Stimulated activated CD8-positive, alpha-beta memory T cell treated with anti-CD3 and anti-CD28 coated beads, Interleukin-7, amount 100 ng/mL, for 48 hours (primary cell): ENCODE results near the gene PHYKPL.
A peak's percentile ranks its signal among the peaks of the same experiment; 100 is the strongest.

Experiments used
- DNase-seq, 2 donors: peaks; one replicate each; pipeline ENCODE4 v3.0.0-alpha.2; 2020; ENCODE audit warnings: low read depth in 1 of 2; ENCODE audit errors: extremely low read depth in 1 of 2

The PHYKPL gene

DNA sequence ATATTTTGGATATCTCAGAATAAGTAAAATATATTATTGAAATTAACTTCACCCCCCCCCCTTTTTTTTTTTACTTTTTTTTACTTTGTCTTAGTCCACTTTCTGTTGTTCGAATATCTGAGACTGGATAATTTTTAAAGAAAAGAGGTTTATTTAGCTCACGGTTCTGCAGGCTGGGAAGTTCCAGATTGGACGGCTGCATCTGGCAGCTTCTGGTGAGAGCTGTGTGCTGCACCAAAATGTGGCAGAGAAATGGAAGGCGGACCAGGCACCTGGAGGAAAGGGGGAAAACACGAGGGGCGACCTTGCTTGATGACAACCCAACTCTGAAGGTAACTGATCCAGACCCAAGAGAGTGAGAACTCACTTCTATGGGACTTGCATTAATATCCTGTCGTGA is 39.8 kb downstream of the PHYKPL start:
- DNase-seq, result no peak

DNA sequence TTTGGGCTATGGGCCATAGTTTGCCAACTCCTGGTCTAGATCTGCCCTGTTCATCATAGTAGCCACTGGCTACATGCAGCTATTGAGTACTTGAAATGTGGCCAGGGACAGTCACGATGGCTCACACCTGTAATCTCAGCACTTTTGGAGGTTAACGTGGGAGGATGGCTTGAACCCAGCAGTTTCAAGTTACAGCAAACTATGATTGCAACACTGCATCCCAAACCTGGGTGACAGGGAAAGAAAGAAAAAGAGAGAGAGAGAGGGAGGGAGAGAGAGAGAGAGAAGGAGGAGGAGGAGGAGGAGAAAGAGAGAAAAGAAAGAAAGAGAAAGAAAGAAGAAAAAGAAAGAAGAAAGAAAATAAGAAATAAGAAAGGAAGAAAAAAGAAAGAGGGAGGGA is 40.4 kb downstream of the PHYKPL start:
- DNase-seq, result no peak

DNA sequence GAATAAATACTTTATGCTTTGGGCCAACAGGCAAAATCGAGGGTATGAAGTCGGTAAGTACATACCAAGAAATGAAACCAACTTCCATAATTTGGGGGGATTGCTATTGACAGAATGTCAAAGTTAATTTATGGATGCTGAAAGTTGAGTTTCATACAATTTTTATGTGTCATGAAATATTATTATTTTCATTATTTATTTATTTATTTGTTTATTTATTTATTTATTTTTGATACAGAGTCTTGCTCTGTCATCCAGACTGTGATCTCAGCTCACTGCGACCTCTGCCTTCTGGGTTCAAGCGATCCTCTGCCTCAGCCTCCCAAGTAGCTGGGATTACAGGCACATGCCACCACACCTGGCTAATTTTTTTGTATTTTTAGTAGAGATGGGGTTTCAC is 40.9 kb downstream of the PHYKPL start:
- DNase-seq, result no peak

DNA sequence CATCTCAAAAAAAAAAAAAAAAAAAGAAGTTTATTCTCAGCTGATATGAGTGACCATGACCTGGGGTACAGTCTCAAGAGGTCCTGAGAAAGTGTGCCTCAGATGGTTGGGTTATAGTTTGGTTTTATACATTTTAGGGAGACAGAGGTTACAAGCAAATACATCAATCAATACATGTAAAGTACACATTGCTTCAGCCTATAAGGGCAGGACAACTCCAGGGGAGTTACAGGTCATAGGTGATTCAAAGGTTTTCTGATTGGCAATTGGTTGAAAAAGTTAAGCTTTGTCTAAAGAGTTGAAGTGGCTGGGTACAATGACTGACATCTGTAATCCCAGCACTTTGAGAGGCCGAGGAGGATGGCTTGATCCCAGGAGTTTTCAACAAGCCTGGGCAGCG is 43.2 kb downstream of the PHYKPL start:
- no peak for DNase-seq

DNA sequence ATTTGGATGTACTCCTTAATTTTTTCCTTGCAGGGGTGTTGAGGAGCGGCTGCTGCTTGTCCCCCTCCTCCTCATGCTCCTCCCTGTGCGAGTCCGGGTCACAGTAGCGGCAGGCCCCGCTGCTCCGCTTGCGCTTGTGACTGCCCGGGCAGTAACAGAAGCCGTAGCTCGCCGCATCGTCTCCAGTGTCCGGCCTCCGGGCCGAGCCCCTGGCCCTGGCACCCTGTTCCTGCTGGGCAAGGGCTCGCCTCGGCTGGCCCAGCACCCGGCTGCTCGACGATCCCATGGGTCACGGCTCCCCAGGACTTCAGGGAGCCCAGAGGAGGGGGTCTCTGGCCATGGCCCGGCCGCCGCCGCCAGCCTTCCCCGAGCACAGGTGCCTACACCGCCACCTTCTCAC is 45.6 kb downstream of the PHYKPL start, which contains the start of gene GMCL2:
TSS of gene GMCL2 (minus strand) at position 358 of the 400 bp plus-strand sequence. CDS start at position 286, 72 bp downstream.
- no peak for DNase-seq

DNA sequence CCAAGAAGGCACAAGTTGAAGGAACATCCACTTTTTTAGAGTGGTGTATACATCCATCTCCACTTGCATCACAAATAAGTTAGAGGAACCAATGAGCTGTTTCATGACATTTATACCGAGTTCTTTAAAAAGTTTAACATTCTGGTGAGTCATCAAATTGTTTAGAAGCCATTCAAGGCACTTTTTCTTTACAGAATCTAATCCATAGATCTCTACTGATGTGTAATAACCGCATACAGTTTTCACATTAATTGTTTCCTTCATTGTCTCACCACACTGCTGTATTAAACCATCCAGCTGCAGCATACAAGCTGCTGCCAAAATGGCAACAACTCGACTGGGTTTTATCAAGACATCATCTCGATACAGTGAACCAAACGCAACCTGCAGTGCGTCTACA is 46.2 kb downstream of the PHYKPL start:
- DNase-seq, result no peak

DNA sequence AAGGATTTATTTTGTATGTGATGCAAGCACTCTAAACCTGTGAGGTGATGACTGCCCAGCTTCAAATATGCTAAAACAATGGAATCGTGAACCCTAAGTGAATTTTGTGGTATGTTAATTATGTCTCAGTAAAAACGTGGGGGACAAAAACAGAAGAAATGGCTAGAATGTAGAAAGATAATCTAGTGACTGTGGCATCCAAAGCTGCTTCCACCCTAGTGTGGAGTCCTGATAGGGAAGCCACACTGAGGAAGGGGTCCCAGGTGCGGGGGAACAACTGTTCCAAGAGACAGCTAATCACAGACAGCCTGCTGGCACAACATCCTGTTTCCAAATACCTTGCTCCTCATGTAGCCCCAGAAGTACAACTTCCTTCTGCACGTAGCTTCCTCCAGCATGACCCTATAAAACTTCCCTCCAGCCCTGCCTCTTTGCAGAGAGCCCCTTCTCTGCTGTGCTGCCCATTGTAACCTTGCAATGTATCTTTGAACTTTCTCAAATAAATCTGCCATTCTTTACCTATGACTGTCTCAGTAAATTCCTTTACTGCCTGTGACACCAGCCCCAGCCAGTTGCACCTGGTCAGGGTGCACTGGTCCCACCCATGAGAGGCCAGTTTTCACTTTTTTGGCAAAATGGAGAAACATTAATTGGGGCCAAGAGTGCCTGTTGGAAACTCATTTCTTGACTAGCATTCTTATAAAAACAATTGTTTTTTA is 50.3 kb downstream of the PHYKPL start:
- DNase-seq, result no peak

DNA sequence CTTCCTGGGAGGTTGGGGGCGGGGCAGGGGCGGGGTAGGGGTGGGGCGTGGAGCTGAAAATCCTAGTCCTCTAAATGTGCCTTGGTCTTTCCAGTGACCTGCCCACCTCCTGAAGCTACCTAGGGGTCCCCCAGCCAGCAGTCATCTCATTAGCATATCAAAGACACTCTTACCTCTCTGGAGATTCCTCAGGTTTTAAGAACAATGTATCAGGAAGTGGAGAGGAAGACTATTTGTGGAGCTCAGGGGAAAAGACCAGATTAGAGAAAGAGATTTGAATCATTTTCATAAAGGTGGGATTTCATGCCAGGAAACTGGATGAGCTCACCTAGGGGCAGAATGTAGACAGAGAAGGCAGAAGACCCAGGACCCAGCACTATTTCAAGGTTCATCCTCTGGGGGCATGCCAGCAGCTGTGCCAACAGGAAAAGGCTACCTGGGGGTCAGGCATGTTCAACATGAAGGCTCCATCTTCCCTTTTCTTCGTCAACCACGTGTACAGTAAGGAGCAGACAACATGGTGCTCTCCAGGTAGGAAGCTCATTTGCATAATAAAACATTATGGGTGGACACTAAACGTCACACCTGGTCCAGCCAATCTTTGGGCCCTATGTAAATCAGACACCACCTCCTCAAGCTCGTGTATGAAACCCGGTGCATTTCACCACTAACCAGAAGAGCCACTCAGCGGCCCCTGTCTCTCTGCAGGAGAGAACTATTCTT is 52.3 kb downstream of the PHYKPL start:
- no peak for DNase-seq

DNA sequence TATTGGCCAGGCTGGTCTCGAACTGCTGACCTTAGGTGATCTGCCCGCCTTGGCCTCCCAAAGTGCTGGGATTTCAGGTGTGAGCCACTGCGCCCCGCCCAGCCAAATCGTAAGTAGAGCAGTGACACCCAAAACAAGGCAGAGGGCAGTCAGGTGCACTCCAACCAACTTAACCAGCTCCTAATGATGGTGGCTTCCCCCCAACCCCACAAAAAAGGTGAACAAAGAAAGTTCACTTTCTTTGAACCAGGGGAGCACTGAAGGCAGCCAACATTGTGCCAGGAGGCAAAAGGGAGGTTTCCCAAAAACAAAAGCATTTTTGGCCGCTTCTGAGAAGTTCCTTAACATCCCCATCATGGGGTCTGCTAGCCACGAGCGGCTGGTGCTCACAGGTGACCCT is 55.0 kb downstream of the PHYKPL start:
- no peak for DNase-seq

DNA sequence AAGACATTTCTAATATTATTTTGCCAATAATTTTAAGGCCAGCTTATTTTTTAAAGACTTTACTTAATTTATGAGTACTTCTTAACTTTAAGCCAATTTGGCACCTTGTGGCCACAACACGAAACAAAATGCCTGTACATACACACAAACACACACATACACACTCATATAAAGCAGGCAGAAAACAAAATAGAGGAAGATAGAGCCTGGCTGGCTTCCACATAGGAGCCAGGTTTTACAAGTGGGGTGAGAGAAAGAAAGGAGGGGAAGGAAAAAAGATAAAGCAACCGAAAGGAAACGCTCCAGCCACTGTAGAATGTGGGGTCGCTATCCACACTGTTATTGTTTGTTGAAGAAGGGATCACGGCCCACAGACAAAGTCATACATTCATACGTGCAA is 55.8 kb downstream of the PHYKPL start:
- DNase-seq, result no peak

DNA sequence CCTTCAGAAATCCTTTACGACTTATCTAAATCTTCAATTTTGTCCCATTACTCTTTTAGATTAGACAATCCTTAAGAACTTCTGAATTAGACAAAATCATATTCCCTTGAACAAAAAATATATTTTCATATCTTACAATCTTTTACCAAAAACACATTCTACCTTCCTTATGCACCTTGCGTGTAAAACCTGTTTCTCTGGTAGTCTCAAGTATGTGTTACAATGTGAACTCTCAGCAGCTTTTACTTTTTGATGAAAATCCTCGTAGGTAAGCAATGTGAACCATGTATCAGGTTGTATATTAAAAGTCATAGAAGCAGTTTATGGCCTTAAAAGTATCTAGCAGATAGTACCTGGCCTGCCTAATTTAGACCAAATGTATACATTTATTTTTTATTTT is 58.1 kb downstream of the PHYKPL start:
- DNase-seq, result no peak

DNA sequence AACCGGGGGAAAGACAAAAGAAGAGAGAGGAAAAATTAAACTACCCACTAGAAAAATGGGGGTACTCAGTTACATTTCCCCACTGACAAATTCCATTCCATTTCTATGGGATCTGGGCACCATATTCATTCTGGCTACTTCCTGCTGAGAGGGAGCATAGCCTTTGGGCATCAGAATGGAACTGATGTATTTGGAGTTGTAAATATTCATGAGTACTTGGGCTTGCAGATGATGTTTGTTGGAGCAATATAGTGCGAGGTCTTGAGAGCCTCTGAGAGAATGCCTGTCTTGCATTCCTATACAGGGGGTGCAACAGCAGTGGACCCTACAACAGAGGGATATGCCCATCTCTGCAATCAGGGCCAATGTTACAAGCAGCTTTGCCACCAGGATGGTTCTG is 62.1 kb downstream of the PHYKPL start:
- DNase-seq, result no peak

DNA sequence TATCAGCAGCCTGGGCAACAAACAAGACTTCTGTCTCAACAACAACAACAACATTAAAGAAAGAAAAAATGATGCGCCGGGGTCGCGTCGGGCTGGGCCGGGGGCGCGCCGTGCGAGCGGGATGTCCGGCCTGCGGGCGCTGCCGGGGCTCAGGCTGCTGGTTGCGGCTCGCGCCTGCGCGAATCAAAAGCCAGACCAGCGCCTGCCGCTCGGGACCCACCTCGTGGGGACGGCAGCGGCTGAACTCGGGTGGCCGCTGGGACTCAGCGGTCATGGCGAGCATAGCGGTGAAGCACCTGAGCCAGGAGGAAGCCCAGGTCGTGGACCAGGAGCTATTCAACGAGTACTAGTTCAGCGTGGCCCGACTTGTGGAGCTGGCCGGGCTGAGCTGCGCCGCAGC is 67.0 kb downstream of the PHYKPL start:
- DNase-seq, result no peak

DNA sequence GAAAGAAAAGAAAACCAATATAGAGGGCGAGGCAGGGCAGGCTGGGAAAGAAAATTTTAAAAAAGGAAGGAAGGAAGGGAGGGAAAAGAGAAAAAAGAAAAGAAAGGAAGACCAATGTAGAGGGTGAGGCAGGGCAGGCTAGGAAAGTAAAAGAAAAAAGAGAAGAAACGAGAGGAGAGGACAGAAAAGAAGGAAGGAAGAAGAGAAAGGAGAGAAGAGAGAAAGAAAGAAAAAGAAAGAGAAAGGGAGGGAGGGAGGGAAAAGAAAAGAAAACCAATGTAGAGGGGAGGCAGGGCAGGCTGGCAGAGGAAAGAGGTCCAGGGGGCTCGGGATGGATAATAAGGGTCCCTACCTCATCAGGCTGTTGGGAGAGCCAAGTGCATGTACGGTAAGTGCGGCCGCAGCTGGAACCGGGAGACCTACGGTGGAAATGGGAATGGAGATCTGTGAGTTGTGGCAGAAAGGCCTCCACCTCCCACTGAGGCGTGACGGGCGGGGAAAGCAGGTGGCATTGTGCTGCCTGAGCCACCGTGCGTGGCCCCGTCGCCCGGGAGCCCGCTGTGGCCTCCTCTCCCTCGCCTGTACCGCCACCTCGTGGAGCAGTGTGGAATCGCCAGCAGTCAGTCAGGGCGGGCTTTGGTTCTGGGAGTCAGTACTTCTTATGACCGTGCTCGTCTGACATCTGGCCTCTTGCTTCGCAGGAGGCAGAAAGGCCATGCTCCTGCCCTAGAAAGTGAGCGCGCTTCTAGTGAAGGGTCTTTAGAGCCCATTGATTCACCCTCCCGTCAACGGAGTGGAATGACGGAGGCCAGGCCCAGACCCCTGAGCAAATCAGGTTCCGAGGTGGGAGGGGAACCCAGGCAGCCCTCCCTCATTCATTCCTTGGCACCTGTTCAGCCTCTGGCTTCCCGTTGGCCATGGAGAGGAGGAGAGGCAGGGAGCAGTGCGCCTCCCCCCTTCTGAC is 68.5 kb downstream of the PHYKPL start:
- DNase-seq, result peak; percentile 76 to 79

DNA sequence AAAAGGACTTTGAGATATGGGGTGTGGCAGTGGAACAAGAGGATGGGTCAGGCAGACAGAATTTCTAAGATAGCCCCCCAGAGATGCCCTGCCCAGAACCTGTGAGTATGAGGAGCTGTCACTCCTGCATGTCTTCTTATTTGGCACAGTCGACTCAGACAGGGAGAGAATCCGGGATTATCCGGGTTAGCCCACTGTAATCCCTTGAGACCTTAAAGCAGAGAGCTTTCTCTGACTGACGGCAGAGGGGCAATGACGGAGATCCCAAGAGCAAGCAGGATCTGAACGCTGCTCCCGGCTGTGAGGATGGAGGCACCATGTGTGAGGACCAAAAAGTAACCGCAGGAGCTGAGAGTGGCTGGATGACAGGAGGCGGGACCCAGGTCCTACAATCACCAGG is 70.1 kb downstream of the PHYKPL start:
- no peak for DNase-seq

DNA sequence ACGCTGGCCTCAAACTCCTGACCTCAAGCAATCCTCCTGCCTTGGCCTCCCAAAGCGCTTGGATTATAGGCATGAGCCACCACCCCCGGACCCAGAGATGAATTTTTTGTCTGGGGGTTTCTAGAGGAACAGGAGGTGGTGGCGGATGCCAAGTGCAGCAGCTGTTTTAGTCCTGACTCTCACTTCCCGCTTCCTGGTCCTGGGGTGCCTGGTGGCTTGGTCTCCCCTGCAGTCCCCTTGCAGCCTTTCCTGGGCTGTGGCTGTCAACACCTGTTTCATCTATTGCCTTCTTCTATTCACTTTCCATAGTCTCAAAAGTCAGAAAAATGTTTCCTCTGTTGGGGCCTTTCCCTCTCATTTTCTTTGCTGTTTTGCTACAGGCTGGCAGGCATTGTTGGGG is 72.4 kb downstream of the PHYKPL start:
- DNase-seq, result no peak
